ENCODE data around the gene PTPN20.

Gene PTPN20

GRCh38 chr10:47049056-47049851 is 138.0 kb downstream of the PTPN20 start:
- DNase-seq (ENCODE audit: low read depth) = no peak

- no peak for DNase-seq (ENCODE audit: low read depth)
Observed at GRCh38 chr10:47049906-47050305, 138.7 kb downstream of the PTPN20 start.

- DNase-seq (ENCODE audit: low read depth) = peak; percentile 40
Observed at GRCh38 chr10:47050618-47051455, 139.6 kb downstream of the PTPN20 start.

- no peak for DNase-seq (ENCODE audit: low read depth)
Observed at GRCh38 chr10:47051741-47052238, 140.6 kb downstream of the PTPN20 start.

All from amniotic epithelial cell (primary cell).